Measurements from ENCODE around the gene HOXA6.

The HOXA6 gene

DNA sequence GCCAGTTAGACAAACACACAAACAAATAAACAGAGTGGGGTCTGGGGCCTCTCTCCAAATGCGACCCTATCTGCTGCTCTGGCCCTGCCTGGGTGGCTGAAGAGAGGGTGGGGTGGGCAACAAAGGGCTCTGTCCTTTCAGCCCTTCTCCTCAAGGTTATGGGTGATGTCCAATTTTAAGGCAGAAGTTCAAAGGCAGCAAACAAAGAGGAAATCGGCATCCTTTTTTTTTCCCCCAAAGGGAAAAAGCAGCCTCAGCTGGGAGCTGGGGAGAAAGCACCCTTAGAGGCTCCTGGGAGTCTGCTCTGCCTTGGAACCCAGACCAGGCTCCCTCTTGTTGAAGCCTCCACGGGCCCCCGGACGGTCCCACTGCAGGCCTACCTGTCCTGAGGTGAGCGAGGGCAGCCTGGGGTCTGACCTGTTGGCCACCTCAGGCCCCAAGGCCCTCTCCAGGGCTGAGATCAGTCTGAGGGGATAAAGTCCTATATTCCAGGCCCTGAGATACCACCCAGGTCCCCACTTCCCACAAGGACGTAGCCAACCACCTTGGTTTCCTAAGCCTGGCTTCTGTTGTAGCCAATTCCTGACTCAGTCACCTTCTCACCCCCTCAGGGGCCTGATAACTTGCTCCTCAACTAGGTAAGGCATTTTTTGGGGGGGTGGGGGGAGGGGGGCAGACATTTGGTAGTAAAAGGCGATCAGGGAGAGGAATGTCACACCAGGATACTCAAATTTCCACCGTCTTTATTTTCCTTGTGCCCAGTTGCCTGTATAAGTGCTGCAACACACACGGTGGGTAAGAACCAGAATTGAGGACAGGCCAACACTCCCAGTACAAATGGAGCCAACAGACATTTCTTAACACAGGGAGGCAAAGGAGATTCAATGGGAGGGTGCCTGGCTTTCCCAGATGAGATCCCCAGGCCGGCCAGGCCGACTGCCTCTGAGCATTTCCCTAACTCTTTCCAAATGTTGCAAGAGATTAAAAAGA, 33.2 kb upstream of the HOXA6 start:
- Histone ChIP-seq H2AFZ (ENCODE audit: low read length) (no peak overlapping the region), H4K20me1 (ENCODE audit: insufficient read depth, low read length) (no peaks in the 10 kb centered on the region), H3K27ac (ENCODE audit: low read depth, low read length, poor library complexity, severe bottlenecking) (no peak overlapping the region), H3K4me1 (ENCODE audit: insufficient read depth, low read length, severe bottlenecking) (peaks cover 16% of the 10 kb centered on the region), H3K4me3 (ENCODE audit: low read depth, low read length, poor library complexity, severe bottlenecking) (no peak overlapping the region), H3K9me2 (ENCODE audit: low read depth, low read length) (no peaks in the 10 kb centered on the region), H3K9me3 (ENCODE audit: low read length) (no peaks in the 10 kb centered on the region), H3K79me2 (ENCODE audit: insufficient read depth, low read length) (no peaks in the 10 kb centered on the region), H3K9ac (ENCODE audit: low read length) (no peak overlapping the region), H3F3A (ENCODE audit: insufficient read depth, low read length) (no peaks in the 10 kb centered on the region), H3K4me2 (ENCODE audit: low read length) (no peak overlapping the region), H3K27me3 (ENCODE audit: insufficient read depth, low read length) (peaks cover 11% of the 10 kb centered on the region; the same call in 1 of the 2 replicates), H3K36me3 (ENCODE audit: insufficient read depth, low read length) (no peaks in the 10 kb centered on the region)
- TF ChIP-seq EZH2 (IDR thresholded peaks at IDR 0.05; ENCODE audit: borderline replicate concordance, low read length): no peak
- TF ChIP-seq, protein P1, sequence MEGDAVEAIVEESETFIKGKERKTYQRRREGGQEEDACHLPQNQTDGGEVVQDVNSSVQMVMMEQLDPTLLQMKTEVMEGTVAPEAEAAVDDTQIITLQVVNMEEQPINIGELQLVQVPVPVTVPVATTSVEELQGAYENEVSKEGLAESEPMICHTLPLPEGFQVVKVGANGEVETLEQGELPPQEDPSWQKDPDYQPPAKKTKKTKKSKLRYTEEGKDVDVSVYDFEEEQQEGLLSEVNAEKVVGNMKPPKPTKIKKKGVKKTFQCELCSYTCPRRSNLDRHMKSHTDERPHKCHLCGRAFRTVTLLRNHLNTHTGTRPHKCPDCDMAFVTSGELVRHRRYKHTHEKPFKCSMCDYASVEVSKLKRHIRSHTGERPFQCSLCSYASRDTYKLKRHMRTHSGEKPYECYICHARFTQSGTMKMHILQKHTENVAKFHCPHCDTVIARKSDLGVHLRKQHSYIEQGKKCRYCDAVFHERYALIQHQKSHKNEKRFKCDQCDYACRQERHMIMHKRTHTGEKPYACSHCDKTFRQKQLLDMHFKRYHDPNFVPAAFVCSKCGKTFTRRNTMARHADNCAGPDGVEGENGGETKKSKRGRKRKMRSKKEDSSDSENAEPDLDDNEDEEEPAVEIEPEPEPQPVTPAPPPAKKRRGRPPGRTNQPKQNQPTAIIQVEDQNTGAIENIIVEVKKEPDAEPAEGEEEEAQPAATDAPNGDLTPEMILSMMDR (IDR thresholded peaks at IDR 0.05; ENCODE audit: low read length): no peak

DNA sequence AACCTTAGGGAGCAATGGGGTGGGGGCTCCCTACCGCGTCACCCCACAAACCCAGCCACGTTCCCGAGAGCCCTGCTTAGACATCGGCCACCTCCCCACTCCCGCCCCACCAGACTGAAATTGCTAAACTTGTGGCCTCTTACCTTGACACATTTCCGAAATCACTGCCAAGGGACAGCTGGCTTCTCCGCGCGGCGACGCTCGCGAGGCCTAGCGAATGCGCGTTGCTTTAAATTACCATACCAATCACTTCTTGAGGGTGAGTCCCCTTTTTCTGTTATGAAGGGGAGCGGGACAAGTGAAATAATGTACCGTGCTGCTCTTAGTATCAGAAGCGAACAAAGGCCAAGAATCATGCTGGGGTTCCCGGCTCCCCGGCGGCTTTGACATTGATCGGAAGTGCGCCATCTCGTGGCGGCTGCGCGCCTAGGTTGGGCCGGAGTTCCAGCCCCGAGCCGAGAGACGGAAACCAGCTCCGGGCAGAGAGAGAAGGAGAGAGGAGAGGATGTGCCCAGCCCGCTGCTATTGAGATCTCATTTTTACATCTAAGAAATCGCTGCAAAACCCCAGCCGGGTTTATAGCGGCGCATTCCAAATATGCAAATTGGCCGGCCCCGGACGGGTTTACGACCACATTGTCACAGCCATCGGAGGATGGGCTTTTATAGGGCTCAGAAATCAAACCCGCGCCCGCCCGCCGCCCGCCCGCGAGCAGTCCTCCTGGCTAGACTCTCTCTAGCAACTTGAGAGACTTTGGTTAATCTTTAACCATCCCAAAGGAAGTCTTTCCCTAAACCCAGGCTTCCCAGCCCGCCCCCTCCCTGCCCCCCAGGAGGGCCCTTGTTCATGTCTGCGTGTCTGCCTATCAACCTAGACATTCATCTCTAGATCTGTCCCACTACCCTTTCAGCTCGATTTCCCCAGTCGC, 32.2 kb upstream of the HOXA6 start:
- H3K4me3 ChIP-seq (ENCODE audit: low read depth, low read length, poor library complexity, severe bottlenecking): peak overlapping the region; percentile 38
- H3K27ac ChIP-seq (ENCODE audit: low read depth, low read length, poor library complexity, severe bottlenecking): no peak overlapping the region

DNA sequence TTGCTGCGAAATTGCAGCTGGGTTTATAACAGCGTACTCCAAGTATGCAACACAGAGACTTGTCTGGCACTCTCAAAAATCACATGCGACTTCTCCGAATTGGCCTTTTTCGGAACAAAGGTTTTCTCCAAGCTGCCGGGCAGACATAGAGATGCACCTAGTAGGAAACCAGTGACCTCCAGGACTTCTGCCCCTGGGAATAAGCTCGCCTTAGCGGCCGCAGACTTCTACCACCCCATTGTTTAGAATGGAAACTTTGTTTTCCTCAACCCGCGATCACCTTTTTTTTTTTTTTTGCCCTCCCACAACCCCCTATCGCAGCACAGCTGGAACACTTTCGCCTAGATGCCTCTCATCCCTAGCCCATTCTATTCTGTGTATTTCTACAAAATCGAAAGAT, 31.5 kb upstream of the HOXA6 start:
- no peaks in the 10 kb centered on the region; the same call in 1 of the 2 replicates for H3K27me3 ChIP-seq (ENCODE audit: insufficient read depth, low read length)
- peaks cover 12% of the 10 kb centered on the region for H3K4me1 ChIP-seq (ENCODE audit: insufficient read depth, low read length, severe bottlenecking)
- no peak overlapping the region for H3K27ac ChIP-seq (ENCODE audit: low read depth, low read length, poor library complexity, severe bottlenecking)
- no peaks in the 10 kb centered on the region for H3K36me3 ChIP-seq (ENCODE audit: insufficient read depth, low read length)
- H3F3A ChIP-seq (ENCODE audit: insufficient read depth, low read length): no peaks in the 10 kb centered on the region
- no peak overlapping the region for H3K4me2 ChIP-seq (ENCODE audit: low read length)
- no peak overlapping the region for H3K4me3 ChIP-seq (ENCODE audit: low read depth, low read length, poor library complexity, severe bottlenecking)
- no peak overlapping the region for H3K9ac ChIP-seq (ENCODE audit: low read length)
- H3K9me2 ChIP-seq (ENCODE audit: low read depth, low read length): no peaks in the 10 kb centered on the region
- no peaks in the 10 kb centered on the region for H3K79me2 ChIP-seq (ENCODE audit: insufficient read depth, low read length)
- TF ChIP-seq EZH2 (IDR thresholded peaks at IDR 0.05; ENCODE audit: borderline replicate concordance, low read length): no peak
- TF ChIP-seq, protein P1 (IDR thresholded peaks at IDR 0.05; ENCODE audit: low read length): no peak
- no peaks in the 10 kb centered on the region for H3K9me3 ChIP-seq (ENCODE audit: low read length)
- H4K20me1 ChIP-seq (ENCODE audit: insufficient read depth, low read length): no peaks in the 10 kb centered on the region
- H2AFZ ChIP-seq (ENCODE audit: low read length): no peak overlapping the region

More for the DNA sequence above, 32.2 kb upstream of the HOXA6 start:
- Histone ChIP-seq H3K9ac (ENCODE audit: low read length) (no peak overlapping the region), H3K4me2 (ENCODE audit: low read length) (peak overlapping the region; percentile 42), H2AFZ (ENCODE audit: low read length) (no peak overlapping the region), H3K36me3 (ENCODE audit: insufficient read depth, low read length) (no peaks in the 10 kb centered on the region), H3K9me2 (ENCODE audit: low read depth, low read length) (no peaks in the 10 kb centered on the region), H4K20me1 (ENCODE audit: insufficient read depth, low read length) (no peaks in the 10 kb centered on the region), H3K27me3 (ENCODE audit: insufficient read depth, low read length) (peaks cover 2% of the 10 kb centered on the region; the same call in 1 of the 2 replicates), H3K79me2 (ENCODE audit: insufficient read depth, low read length) (no peaks in the 10 kb centered on the region), H3K9me3 (ENCODE audit: low read length) (no peaks in the 10 kb centered on the region), H3F3A (ENCODE audit: insufficient read depth, low read length) (no peaks in the 10 kb centered on the region), H3K4me1 (ENCODE audit: insufficient read depth, low read length, severe bottlenecking) (peaks cover 14% of the 10 kb centered on the region)
- TF ChIP-seq, protein P1 (IDR thresholded peaks at IDR 0.05; ENCODE audit: low read length): peak; percentile 99
- TF ChIP-seq EZH2 (IDR thresholded peaks at IDR 0.05; ENCODE audit: borderline replicate concordance, low read length): no peak
